ENCODE measurements around the gene CCNY.
"Not testable (repeated sequence)": the region's sequence is repeated elsewhere in the genome, so short reads cannot be mapped to it uniquely, and the experiment has no call there.

CCNY gene

DNA sequence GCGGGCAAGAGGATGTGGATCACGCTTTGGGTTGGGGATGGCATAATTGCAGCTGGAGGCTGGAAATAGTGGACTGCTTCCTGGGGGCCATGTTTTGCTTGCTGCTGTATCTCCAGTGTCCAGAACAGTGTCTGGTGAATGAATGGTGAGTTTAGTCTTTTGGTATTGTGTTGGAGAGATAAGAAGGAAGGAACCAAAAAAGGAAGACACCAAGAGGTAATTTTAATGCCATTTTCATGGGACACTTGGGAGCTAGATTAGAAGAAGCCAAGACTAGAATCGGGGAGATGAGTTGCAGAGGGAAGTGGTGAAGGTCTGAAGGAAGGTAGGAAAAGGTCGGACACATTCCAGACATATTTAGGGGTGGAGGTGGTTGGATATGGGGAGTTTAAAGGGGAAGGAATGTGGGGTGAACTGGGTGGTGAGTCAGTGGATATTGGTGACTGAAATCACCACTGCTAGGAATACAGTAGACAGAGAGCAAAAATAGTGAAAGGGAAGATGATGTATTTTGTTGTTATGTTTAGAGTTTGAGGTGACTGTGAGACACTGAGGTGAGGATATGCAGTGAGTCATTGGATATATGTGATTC, 76.7 kb downstream of the CCNY start:
- no peak for DNase-seq

- DNase-seq = peak; percentile 70
These were observed 77.9 kb downstream of the CCNY start for GRCh38 chr10:35413985-35414861.

- DNase-seq = no peak
These were observed 79.2 kb downstream of the CCNY start for GRCh38 chr10:35415505-35415904.

- no peak for DNase-seq
These were observed 80.5 kb downstream of the CCNY start for GRCh38 chr10:35416619-35417312.

DNA sequence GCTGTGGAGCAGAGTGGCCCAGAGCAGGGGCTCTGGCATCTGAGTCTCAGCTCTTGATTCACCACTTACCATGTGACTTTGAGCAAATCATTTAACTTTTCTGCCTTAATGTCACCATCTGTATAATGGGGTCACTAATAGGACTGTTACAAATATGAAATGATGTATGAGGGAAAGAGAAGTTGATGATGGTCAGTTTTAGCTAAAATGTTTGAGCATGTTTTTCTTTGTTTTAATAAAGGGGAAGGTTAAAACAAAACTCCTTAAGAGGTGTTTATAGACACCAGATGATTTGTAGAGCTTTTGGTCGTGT, 81.0 kb downstream of the CCNY start:
- DNase-seq = no peak

DNA sequence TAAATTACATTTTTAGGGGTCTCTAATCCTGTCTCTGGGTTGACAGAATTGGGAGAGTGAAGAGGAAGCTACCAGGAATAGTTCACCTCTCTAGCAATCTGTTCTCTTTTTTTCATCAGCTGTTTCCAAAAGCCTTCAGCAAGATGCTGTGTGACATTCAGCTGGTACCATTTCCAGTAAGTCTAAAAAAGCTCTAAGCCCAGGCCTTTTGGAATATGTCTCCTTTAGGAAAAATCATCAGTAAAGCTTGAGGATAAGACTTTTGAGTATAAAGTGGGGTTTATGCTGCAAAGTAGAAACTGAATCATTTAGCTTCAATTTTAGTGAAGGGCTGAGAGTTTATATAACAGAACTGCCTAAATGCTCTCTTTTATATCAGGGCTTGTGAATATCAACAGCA, 81.5 kb downstream of the CCNY start:
- DNase-seq = no peak

DNA sequence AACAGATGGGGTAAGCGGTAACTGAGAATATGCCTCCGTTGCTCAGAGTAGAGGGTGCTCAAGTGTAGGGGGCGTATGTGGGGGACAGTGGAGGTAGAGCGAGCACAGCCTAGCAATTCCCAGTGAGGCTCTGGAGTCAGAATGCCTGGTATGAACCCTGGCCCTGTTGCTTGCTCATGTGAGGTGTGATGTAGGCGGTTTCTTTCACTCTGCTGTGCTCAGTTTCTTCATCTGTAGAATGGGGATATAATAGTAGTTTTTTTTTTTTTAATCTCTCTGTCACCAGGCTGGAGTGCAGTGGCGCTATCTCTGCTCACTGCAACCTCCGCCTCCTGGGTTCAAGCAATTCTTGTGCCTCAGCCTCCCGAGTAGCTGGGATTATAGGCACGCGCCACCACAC, 82.3 kb downstream of the CCNY start:
- DNase-seq = not testable (repeated sequence)

DNA sequence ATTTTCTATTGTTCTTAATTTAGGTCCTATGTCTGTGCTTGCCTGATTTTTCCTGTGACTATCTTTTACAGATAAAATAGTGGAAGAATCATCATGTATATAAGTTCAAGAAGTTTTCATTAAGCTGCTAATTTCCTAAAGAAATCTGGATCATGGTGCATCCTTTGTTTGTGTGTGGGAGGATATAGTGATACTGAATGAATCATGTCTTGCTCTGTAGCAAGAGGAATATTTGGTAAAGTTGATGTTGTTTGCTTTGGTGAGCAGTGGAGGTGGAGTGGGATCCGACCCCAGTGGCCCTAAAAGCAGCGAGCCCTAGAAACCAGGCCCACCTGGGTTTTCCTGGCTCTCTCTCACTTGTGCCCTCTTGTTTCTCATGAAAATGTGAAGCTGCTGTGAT, 83.7 kb downstream of the CCNY start:
- DNase-seq = no peak

- no peak for DNase-seq
These were observed 84.7 kb downstream of the CCNY start for GRCh38 chr10:35420827-35421552.

- DNase-seq = no peak
These were observed 85.4 kb downstream of the CCNY start for GRCh38 chr10:35421553-35422178.

DNA sequence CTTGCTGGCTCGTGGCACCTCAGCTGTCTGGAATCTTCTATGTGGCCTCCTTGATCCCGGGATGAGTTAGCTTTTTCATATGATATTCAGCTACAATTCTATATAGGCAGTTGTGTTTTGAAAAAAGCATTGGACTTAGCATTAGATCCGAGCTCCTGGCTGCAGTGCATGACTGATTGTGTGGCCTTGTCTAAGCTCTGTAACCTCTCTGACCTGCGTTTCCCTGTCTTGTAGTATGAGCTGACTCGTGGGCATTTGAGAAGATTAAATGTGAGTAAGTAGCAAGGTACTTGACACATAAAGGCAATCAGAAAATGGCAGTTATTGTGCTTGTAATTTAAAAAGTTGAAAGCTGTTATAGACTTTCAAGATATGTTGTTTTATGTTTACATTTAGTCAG, 85.9 kb downstream of the CCNY start:
- DNase-seq = no peak

DNA sequence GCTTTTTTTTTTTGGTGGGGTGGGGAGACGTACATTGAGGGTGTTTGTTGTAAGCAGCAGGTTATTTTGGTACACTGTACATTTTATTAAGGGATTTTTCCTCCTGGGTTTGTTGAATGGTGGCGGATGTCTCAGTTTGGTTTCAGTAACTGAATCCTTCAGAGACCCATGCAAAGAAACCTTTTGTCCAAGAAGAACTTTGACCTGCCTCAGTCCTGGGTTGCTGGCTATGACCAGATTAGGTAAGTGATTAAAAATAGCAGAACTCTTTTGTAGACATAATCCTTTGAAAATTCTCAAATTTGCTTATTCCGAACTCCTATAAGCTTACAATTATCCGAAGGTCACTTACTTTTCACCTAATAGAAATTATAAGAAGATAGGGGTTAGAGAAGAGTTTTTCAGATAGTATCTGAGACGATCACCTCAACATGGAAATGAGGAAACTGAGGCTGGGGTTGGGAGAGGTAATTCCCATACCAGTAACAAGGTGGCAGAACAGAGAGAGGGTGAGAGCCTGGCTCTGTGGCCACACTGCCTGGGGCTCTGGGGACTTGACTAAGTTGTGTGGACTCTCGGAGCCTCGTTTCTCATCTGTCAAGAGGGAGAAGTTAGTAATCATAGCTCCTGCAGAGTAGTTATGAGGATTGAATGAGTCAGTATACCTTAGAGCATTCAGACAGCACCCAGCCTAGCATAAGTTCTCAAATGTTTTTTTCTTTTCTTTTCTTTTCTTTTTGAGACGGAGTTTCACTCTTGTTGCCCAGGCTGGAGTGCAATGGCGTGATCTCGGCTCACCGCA, 87.4 kb downstream of the CCNY start:
- DNase-seq = no peak

GRCh38 chr10:35424680-35425285, 88.5 kb downstream of the CCNY start:
- no peak for DNase-seq

- no peak for DNase-seq
These were observed 89.3 kb downstream of the CCNY start for GRCh38 chr10:35425595-35425994.

DNA sequence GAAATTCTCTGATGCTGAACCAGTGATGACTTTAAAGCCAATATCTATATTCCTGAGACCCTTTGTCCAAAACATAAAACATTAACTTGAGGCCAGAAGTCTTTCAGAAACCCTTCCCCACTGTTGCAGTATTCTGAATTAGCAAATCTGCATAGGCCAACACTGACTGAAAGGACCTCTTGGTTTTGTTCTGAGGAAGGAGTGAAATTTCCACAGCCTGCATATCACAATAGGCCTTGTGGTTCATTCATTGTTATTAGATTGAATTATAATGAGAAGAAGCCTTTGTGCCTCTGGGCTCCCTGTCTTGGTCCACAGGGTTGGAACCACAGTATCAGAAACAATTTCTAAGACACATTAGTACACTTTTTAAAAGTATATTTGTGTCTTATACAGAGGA, 90.3 kb downstream of the CCNY start:
- DNase-seq = no peak

DNA sequence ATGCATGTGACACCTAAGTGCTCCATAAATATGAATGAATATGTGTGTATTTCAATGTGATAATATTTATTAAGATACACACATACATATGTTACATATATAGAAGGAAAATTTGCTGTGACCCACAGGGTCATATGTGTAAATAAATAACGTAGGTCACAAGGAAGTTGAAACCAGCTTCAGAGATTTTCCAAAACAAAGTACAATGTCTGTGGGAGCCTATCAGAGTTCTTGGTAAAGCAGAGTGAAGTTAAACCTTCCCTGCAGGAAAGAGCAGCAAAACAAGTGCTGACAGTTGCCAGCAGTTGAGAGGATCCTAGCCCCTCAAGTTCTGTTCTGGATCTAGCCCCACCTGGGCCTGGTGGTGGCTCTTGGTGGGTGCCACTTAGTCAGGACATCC, 91.2 kb downstream of the CCNY start:
- DNase-seq = no peak

DNA sequence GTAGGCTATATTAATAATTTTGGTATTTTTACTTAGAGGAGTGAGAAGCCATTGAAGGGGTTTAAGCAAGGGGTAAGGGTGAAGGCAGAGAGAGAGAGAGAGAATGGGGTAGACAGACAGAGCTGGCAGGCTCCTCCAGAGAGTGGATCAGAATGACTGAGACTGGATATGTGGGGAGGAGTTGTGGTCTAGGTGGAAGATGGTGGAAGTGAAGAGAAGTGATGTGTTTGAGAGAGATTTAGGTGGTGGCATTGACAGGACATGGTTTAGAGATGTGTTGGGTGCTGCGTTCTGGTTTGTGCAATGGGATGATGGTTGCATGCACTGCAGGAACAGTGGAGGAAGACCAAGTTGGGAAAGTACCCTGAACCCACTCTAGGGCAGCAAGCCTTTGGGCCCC, 92.2 kb downstream of the CCNY start:
- DNase-seq = no peak

DNA sequence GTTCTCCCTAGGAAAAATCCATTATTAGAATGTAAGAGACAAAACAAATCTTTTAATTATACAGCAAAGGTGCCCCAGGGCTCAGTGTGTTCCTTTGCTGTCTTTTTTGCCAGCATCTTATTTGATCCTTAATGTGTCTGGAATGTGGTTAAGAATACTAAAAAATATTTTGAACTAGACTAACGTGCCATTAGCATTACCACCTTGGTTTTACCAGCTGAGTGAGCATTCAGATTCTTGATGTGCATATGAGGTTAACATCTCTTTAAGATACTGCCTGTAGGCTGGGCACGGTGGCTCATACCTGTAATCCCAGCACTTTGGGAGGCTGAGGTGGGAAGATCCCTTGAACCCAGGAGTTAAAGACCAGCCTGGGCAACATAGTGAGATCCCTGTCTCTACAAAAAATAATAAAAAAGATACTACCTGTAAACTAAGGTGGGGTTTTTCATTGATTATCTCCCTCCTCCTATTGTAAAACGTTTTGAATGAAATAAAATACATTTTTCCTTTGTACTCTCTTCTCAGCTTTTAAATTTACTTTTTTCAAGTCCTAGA, 96.6 kb downstream of the CCNY start:
- DNase-seq = no peak

DNA sequence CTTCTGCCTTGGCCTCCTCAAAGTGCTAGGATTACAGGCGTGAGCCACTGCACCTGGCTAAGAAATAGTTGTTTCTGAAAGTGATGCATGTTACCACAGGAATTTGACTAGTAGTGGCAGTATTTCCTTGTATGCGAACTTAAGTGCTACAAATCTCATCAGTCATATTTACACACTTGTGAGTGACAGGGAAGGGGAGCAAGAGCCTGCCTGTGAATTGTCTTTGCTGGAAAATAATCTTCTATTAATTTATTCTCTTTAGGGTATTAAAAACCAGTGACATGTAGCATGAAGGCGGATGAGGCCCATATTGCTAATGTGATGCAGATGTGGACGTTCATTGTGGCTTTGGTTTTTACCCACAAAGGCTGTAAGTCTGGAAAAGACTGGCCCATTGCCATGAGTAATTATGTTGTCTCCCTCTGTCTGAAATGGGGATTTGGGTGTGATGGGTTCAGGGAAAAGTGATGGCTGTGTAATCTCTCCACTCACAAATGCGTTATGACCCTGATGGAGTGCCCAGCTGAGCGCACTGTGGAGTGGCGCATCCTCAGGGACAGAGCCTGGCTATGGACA, 97.6 kb downstream of the CCNY start:
- DNase-seq = no peak

DNA sequence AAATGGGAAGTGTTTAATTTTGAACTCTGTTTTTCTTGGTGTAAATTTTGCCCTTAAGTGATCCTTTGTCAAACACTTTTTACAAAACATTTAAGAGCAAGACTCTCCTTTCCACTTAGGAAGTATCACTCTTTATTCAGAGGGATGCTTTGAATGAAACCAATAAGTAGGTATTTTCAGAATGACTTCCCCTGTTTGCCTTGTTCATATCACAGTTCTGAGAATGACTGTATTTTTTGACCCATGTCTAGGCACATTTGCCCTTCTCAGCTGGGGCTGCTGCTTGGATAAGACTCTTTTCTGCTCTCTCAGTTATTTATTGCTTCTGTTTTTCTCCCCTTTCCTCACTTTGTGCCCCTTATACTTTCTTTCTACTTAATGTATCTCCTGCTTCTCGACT, 98.2 kb downstream of the CCNY start:
- no peak for DNase-seq

DNA sequence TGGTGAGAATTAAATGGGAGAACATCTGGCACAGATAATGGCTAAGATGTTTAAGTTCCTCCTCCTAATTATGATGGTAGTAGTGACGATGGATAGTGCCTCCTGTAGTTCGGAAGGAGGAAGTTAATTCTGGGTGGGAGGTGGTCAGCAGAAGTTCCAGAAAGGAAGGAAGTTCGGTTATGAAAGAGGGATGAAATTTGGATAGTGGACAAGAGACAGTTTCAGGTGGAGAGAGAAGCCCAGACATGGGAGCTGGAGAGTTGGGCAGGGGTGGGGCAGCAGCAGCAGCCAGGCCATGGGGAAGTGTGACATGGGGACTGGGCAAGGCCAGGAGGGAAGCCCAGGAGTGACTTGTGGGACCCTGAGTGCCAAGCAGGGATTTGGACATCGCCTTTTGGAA, 99.5 kb downstream of the CCNY start:
- DNase-seq = no peak
